CD14-positive monocyte (primary cell): ENCODE data around the gene WDR33. TPM values are rescaled to one million over a fixed set of nuclear protein-coding genes. Genes with fewer than 3 reads are reported as not detected.

Source experiments
- DNase-seq, 3 donors: peaks; one replicate each; pipeline ENCODE4 v3.0.0-alpha.2; 2011 to 2022
- H2AFZ ChIP-seq: 2 replicates; pipeline ENCODE4 v1.6.0; 2012; ENCODE audit warnings: mild to moderate bottlenecking, low read depth, low read length, inconsistent platforms; ENCODE audit not compliant: insufficient read depth, poor library complexity, severe bottlenecking
- H3K27ac ChIP-seq, 2 donors: 1 replicate in 1 of 2; 2 replicates in 1 of 2; pipeline ENCODE4 v1.5.1; 2012 to 2013; ENCODE audit warnings: low read length in 2 of 2, control low read depth in 1 of 2, inconsistent platforms in 1 of 2, low read depth in 1 of 2, mild to moderate bottlenecking in 1 of 2
- H3K27me3 ChIP-seq, 2 donors: one replicate each; pipeline versions ENCODE4 v1.6.0 to v1.6.1; 2011 to 2013; ENCODE audit warnings: low read length in 2 of 2; ENCODE audit not compliant: control insufficient read depth in 2 of 2, insufficient read depth in 2 of 2
- H3K36me3 ChIP-seq, 2 donors: replicated peaks in 1 of 2; 1 replicate in 1 of 2; 2 replicates in 1 of 2; pipeline versions ENCODE4 v1.5.1 to v1.6.1; 2012 to 2013; ENCODE audit warnings: low read length in 2 of 2, control low read depth in 1 of 2, inconsistent platforms in 1 of 2, mild to moderate bottlenecking in 1 of 2; ENCODE audit not compliant: insufficient read depth in 2 of 2, control insufficient read depth in 1 of 2
- H3K4me1 ChIP-seq, 2 donors: 1 replicate in 1 of 2; 2 replicates in 1 of 2; pipeline versions ENCODE4 v1.5.1 to v1.6.1; 2012 to 2013; ENCODE audit warnings: low read length in 2 of 2, control low read depth in 1 of 2, inconsistent platforms in 1 of 2, mild to moderate bottlenecking in 1 of 2, moderate library complexity in 1 of 2; ENCODE audit not compliant: insufficient read depth in 2 of 2, control insufficient read depth in 1 of 2
- H3K4me2 ChIP-seq: replicated peaks from 2 replicates; pipeline ENCODE3; 2012; ENCODE audit warnings: low read length, moderate library complexity, mild to moderate bottlenecking; ENCODE audit not compliant: poor library complexity, severe bottlenecking; ENCODE audit errors: extremely low read depth
- H3K4me3 ChIP-seq, 3 experiments: fragments of 200-600 bp in 1 of 3; sonication (generic) in 1 of 3; replicated peaks in 1 of 3; 1 replicate in 2 of 3; 2 replicates in 1 of 3; pipeline ENCODE4 v1.5.1; 2011 to 2013; ENCODE audit warnings: low read length in 3 of 3, mild to moderate bottlenecking in 3 of 3, control low read depth in 2 of 3, low read depth in 2 of 3, inconsistent platforms in 1 of 3, moderate library complexity in 1 of 3
- H3K79me2 ChIP-seq: 2 replicates; pipeline ENCODE4 v1.6.0; 2012; ENCODE audit warnings: mild to moderate bottlenecking, control low read depth, inconsistent platforms, low read length, moderate library complexity; ENCODE audit not compliant: insufficient read depth
- H3K9ac ChIP-seq: 2 replicates; pipeline ENCODE4 v1.6.0; 2017; ENCODE audit warnings: low read length, mild to moderate bottlenecking; ENCODE audit not compliant: insufficient read depth, poor library complexity, severe bottlenecking
- H3K9me3 ChIP-seq, 2 donors: replicated peaks in 1 of 2; 1 replicate in 1 of 2; 2 replicates in 1 of 2; pipeline versions ENCODE4 v1.5.1 to v1.6.1; 2012 to 2013; ENCODE audit warnings: low read length in 2 of 2, control low read depth in 1 of 2; ENCODE audit not compliant: control insufficient read depth in 1 of 2, insufficient read depth in 1 of 2
- H4K20me1 ChIP-seq: 2 replicates; pipeline ENCODE4 v1.6.0; 2012; ENCODE audit warnings: mild to moderate bottlenecking, low read length, control low read depth, moderate library complexity; ENCODE audit not compliant: insufficient read depth
- H3K27ac Mint-ChIP-seq, 7 donors: one replicate each; pipeline ENCODE4 v1.8.0; 2020; ENCODE audit warnings: mild to moderate bottlenecking in 7 of 7, mixed read lengths in 7 of 7, moderate library complexity in 6 of 7, inconsistent platforms in 2 of 7
- H3K27me3 Mint-ChIP-seq, 3 donors: one replicate each; pipeline ENCODE4 v1.8.0; 2021 to 2022; ENCODE audit warnings: low read depth in 3 of 3, mild to moderate bottlenecking in 3 of 3, mixed read lengths in 3 of 3, moderate library complexity in 3 of 3, inconsistent platforms in 1 of 3
- H3K36me3 Mint-ChIP-seq, 2 donors: one replicate each; pipeline ENCODE4 v1.8.0; 2020; ENCODE audit warnings: mixed read lengths in 2 of 2, inconsistent platforms in 1 of 2, mild to moderate bottlenecking in 1 of 2
- H3K4me1 Mint-ChIP-seq: one replicate; pipeline ENCODE4 v1.8.0; 2020; ENCODE audit warnings: mild to moderate bottlenecking, mixed read lengths
- H3K4me3 Mint-ChIP-seq, 2 donors: one replicate each; pipeline ENCODE4 v1.8.0; 2020; ENCODE audit warnings: mild to moderate bottlenecking in 2 of 2, mixed read lengths in 2 of 2, moderate library complexity in 1 of 2
- H3K9me3 Mint-ChIP-seq, 7 donors: one replicate each; pipeline ENCODE4 v1.8.0; 2020 to 2022; ENCODE audit warnings: mixed read lengths in 7 of 7, mild to moderate bottlenecking in 6 of 7, moderate library complexity in 6 of 7, inconsistent platforms in 2 of 7
- WGBS: methylation state at CpG from one replicate; pipeline ENCODE4 v1.1.5; 2013; ENCODE audit warnings: missing lambda C conversion rate; ENCODE audit not compliant: insufficient coverage; 5-methylcytosine and 5-hydroxymethylcytosine counted together
- intact Hi-C, 2 donors: fragments of 100-400 bp; cut with micrococcal nuclease; formaldehyde crosslinking; loops; one replicate each; pipeline versions ENCODE4 v1.15.0 to v1.15.1; 2023
- polyA plus RNA-seq, 3 donors: library from polyadenylated mRNA; depleted of rRNA in 1 of 3; unstranded in 2 of 3; stranded (reverse) in 1 of 3; fragments of 300-500 nt in 2 of 3; fragments of >200 nt in 1 of 3; fragmentation: Illumina TruSeq in 2 of 3; gene quantifications; 1 replicate in 2 of 3; 2 replicates in 1 of 3; pipeline ENCODE4 v1.2.3, GENCODE V29; 2012 to 2021
- TF ChIP-seq, protein P1 (sequence below): fragments of 200-600 bp; IDR thresholded peaks from one replicate; pipeline ENCODE4 v1.8.0; 2022; ENCODE audit warnings: antibody characterized with exemption, mild to moderate bottlenecking

The WDR33 gene
- polyA plus RNA-seq, 3 donors: 12.5 to 19.6 (median 12.6) TPM

- Mint-ChIP-seq H3K27me3 (peaks cover 1 to 5% (median 2%) of the 10 kb centered on the region in 3 donors), H3K4me1 (peaks cover 17% of the 10 kb centered on the region), H3K4me3 (no peak overlapping the region), H3K36me3 (no peaks in the 10 kb centered on the region), H3K9me3 (peaks cover 12 to 38% (median 24%) of the 10 kb centered on the region in 7 donors), H3K27ac (no peak overlapping the region)
- Histone ChIP-seq H3K27ac (no peak overlapping the region), H3K9me3 (peaks cover 5 to 19% of the 10 kb centered on the region in 2 donors), H4K20me1 (no peaks in the 10 kb centered on the region), H3K36me3 (no peaks in the 10 kb centered on the region), H3K9ac (no peak overlapping the region), H2AFZ (no peak overlapping the region), H3K4me1 (peaks cover 7 to 12% of the 10 kb centered on the region in 2 donors), H3K27me3 (no peaks in the 10 kb centered on the region), H3K79me2 (no peaks in the 10 kb centered on the region), H3K4me3 (no peak overlapping the region), H3K4me2 (no peak overlapping the region)
- TF ChIP-seq, protein P1, sequence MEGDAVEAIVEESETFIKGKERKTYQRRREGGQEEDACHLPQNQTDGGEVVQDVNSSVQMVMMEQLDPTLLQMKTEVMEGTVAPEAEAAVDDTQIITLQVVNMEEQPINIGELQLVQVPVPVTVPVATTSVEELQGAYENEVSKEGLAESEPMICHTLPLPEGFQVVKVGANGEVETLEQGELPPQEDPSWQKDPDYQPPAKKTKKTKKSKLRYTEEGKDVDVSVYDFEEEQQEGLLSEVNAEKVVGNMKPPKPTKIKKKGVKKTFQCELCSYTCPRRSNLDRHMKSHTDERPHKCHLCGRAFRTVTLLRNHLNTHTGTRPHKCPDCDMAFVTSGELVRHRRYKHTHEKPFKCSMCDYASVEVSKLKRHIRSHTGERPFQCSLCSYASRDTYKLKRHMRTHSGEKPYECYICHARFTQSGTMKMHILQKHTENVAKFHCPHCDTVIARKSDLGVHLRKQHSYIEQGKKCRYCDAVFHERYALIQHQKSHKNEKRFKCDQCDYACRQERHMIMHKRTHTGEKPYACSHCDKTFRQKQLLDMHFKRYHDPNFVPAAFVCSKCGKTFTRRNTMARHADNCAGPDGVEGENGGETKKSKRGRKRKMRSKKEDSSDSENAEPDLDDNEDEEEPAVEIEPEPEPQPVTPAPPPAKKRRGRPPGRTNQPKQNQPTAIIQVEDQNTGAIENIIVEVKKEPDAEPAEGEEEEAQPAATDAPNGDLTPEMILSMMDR: no peak
- intact Hi-C loops: no loop called here
- no peak for DNase-seq
- WGBS: 95% methylated on average over 7 of the region's 12 CpGs
These were observed 15.1 kb upstream of the WDR33 start for GRCh38 chr2:127826047-127826446.

DNA sequence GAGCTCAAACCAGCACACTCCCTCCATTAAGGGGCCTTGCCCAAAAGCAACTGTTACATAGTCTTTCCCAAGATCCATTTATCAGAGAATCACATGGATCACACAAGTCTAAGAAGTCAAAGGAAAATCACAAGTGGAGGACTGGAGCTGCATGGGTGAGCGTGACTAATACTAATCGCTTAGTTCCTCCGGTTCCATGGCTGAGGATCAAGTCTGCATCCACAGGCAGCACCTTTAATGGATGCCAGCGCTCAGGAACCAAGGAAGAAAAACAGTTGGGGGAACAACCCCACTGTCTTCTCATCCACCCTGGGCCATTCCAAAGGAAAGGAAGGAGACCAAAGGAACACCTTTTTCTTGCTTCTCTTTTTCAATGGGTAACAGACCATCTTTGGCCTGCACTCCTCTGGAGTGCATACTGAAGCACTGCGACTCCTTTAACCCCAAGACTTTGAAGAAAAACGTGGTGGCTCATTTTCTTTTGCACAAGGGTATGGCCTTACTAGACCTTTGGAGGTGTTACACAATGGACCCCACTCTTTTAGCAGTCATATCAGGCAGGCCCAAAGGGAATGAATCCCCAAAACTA lies 9.2 kb upstream of the WDR33 start:
- Histone ChIP-seq H3K4me2 (no peak overlapping the region), H3K27ac (no peak overlapping the region), H3K4me3 (no peak overlapping the region), H3K36me3 (no peaks in the 10 kb centered on the region), H3K9ac (no peak overlapping the region), H2AFZ (no peak overlapping the region), H3K9me3 (peaks cover 24 to 30% of the 10 kb centered on the region in 2 donors), H4K20me1 (no peaks in the 10 kb centered on the region), H3K27me3 (peaks cover 0 to 2% of the 10 kb centered on the region in 2 donors), H3K4me1 (no peaks in the 10 kb centered on the region), H3K79me2 (no peaks in the 10 kb centered on the region)
- no peak overlapping the region for H3K27ac Mint-ChIP-seq
- DNase-seq: no peak
- peaks cover 17 to 45% (median 34%) of the 10 kb centered on the region in 7 donors for H3K9me3 Mint-ChIP-seq
- peaks cover 2 to 6% (median 3%) of the 10 kb centered on the region in 3 donors for H3K27me3 Mint-ChIP-seq
- no peak overlapping the region for H3K4me3 Mint-ChIP-seq
- TF ChIP-seq, protein P1: no peak
- no peaks in the 10 kb centered on the region for H3K36me3 Mint-ChIP-seq
- H3K4me1 Mint-ChIP-seq: peaks cover 6% of the 10 kb centered on the region
- 94% methylated on average over 5 of the region's 6 CpGs for WGBS
- intact Hi-C loops: no loop called here
